ENCODE measurements around the gene SNAPC3.

GRCh38 chr9:15403155-15403554, 19.5 kb upstream of the SNAPC3 start:
- TF ChIP-seq EZH2 (optimal IDR thresholded peaks at IDR 0.05; ENCODE audit: low read depth, low read length), result no peak
- no peak for TF ChIP-seq EZH2phosphoT487 (IDR thresholded peaks at IDR 0.05; ENCODE audit: low read length)
